ENCODE results near the gene SRPX2.

- TF ChIP-seq, protein P1, sequence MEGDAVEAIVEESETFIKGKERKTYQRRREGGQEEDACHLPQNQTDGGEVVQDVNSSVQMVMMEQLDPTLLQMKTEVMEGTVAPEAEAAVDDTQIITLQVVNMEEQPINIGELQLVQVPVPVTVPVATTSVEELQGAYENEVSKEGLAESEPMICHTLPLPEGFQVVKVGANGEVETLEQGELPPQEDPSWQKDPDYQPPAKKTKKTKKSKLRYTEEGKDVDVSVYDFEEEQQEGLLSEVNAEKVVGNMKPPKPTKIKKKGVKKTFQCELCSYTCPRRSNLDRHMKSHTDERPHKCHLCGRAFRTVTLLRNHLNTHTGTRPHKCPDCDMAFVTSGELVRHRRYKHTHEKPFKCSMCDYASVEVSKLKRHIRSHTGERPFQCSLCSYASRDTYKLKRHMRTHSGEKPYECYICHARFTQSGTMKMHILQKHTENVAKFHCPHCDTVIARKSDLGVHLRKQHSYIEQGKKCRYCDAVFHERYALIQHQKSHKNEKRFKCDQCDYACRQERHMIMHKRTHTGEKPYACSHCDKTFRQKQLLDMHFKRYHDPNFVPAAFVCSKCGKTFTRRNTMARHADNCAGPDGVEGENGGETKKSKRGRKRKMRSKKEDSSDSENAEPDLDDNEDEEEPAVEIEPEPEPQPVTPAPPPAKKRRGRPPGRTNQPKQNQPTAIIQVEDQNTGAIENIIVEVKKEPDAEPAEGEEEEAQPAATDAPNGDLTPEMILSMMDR (IDR thresholded peaks at IDR 0.05) = no peak
- TF ChIP-seq YY1 (IDR thresholded peaks at IDR 0.05; ENCODE audit: low read depth) (no peak), CHD2 (IDR thresholded peaks at IDR 0.05; ENCODE audit: low read length, partially characterized antibody) (no peak), FOXM1 (IDR thresholded peaks at IDR 0.05; ENCODE audit: low read depth) (no peak), RAD21 (IDR thresholded peaks at IDR 0.05; ENCODE audit: low read length) (no peak), POLR2AphosphoS5 (IDR thresholded peaks at IDR 0.05; ENCODE audit: low read depth, low read length) (no peak), MAX (IDR thresholded peaks at IDR 0.05; ENCODE audit: low read depth) (no peak), REST (IDR thresholded peaks at IDR 0.05; ENCODE audit: low read depth, low read length) (no peak)
- TF ChIP-seq, protein P2, sequence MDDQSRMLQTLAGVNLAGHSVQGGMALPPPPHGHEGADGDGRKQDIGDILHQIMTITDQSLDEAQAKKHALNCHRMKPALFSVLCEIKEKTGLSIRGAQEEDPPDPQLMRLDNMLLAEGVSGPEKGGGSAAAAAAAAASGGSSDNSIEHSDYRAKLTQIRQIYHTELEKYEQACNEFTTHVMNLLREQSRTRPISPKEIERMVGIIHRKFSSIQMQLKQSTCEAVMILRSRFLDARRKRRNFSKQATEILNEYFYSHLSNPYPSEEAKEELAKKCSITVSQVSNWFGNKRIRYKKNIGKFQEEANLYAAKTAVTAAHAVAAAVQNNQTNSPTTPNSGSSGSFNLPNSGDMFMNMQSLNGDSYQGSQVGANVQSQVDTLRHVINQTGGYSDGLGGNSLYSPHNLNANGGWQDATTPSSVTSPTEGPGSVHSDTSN (IDR thresholded peaks at IDR 0.05) = no peak
- TF ChIP-seq, protein P3, sequence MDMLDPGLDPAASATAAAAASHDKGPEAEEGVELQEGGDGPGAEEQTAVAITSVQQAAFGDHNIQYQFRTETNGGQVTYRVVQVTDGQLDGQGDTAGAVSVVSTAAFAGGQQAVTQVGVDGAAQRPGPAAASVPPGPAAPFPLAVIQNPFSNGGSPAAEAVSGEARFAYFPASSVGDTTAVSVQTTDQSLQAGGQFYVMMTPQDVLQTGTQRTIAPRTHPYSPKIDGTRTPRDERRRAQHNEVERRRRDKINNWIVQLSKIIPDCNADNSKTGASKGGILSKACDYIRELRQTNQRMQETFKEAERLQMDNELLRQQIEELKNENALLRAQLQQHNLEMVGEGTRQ (IDR thresholded peaks at IDR 0.05; ENCODE audit: borderline replicate concordance, low read depth, low read length) = no peak
These were observed 32.0 kb upstream of the SRPX2 start for GRCh38 chrX:100611951-100612350.
